Measurements from ENCODE around the gene CHPF. TPM values are rescaled to one million over a fixed set of nuclear protein-coding genes. Genes with fewer than 3 reads are reported as not detected.

Gene CHPF
- total RNA-seq, 1 donor from 2014 or later: 151 TPM

GRCh38 chr2:219565130-219566080, 21.8 kb upstream of the CHPF start:
- H4K20me1 ChIP-seq (ENCODE audit: insufficient read depth, low read length): peaks cover 29% of the 10 kb centered on the region
- no peak for DNase-seq (ENCODE audit: low read depth)
- H2AFZ ChIP-seq (ENCODE audit: low read depth, low read length): no peak overlapping the region
- Mint-ChIP-seq H3K4me3 (ENCODE audit: unreplicated experiment) (no peak overlapping the region), H3K36me3 (ENCODE audit: low read depth, unreplicated experiment) (peaks cover 37% of the 10 kb centered on the region), H3K27me3 (ENCODE audit: low read depth, unreplicated experiment) (no peaks in the 10 kb centered on the region), H3K27ac (ENCODE audit: unreplicated experiment) (no peak overlapping the region), H3K9me3 (ENCODE audit: unreplicated experiment) (no peaks in the 10 kb centered on the region), H3K4me1 (ENCODE audit: low read depth, unreplicated experiment) (peaks cover 10% of the 10 kb centered on the region)
- H3K9ac ChIP-seq (ENCODE audit: low read length): no peak overlapping the region
- peaks cover 8% of the 10 kb centered on the region for H3K36me3 ChIP-seq (ENCODE audit: insufficient read depth, low read length)
- no peak overlapping the region for H3K4me2 ChIP-seq (ENCODE audit: low read length)
- H3K27me3 ChIP-seq (ENCODE audit: insufficient read depth, low read length): no peaks in the 10 kb centered on the region
- no peak overlapping the region for H3K27ac ChIP-seq (ENCODE audit: low read depth, low read length)
- no peaks in the 10 kb centered on the region for H3K9me3 ChIP-seq (ENCODE audit: insufficient read depth, low read depth, low read length)
- TF ChIP-seq CTCF (IDR thresholded peaks at IDR 0.05; ENCODE audit: insufficient read depth, low read depth, low read length) (no peak), EZH2 (IDR thresholded peaks at IDR 0.05; ENCODE audit: insufficient read depth, low read length) (no peak)
- H3K4me1 ChIP-seq (ENCODE audit: insufficient read depth, low read length): peaks cover 7% of the 10 kb centered on the region
- no peak overlapping the region for H3K4me3 ChIP-seq (ENCODE audit: insufficient read depth, low read depth, low read length)
- H3K79me2 ChIP-seq (ENCODE audit: insufficient read depth, low read length): peaks cover 6% of the 10 kb centered on the region
- FAIRE-seq: no peak

- Histone ChIP-seq H3K4me3 (ENCODE audit: insufficient read depth, low read depth, low read length) (no peak overlapping the region), H3K79me2 (ENCODE audit: insufficient read depth, low read length) (no peaks in the 10 kb centered on the region), H3K9ac (ENCODE audit: low read length) (no peak overlapping the region), H3K36me3 (ENCODE audit: insufficient read depth, low read length) (no peaks in the 10 kb centered on the region), H2AFZ (ENCODE audit: low read depth, low read length) (no peak overlapping the region), H3K9me3 (ENCODE audit: insufficient read depth, low read depth, low read length) (no peaks in the 10 kb centered on the region), H4K20me1 (ENCODE audit: insufficient read depth, low read length) (peaks cover 18% of the 10 kb centered on the region), H3K4me2 (ENCODE audit: low read length) (no peak overlapping the region), H3K27me3 (ENCODE audit: insufficient read depth, low read length) (no peaks in the 10 kb centered on the region), H3K27ac (ENCODE audit: low read depth, low read length) (no peak overlapping the region), H3K4me1 (ENCODE audit: insufficient read depth, low read length) (no peaks in the 10 kb centered on the region)
- TF ChIP-seq EZH2 (IDR thresholded peaks at IDR 0.05; ENCODE audit: insufficient read depth, low read length) (no peak), CTCF (IDR thresholded peaks at IDR 0.05; ENCODE audit: insufficient read depth, low read depth, low read length) (no peak)
- FAIRE-seq: no peak
- Mint-ChIP-seq H3K4me3 (ENCODE audit: unreplicated experiment) (peak overlapping the region; percentile 54), H3K27ac (ENCODE audit: unreplicated experiment) (peak overlapping the region; percentile 30), H3K36me3 (ENCODE audit: low read depth, unreplicated experiment) (peaks cover 37% of the 10 kb centered on the region), H3K9me3 (ENCODE audit: unreplicated experiment) (no peaks in the 10 kb centered on the region), H3K27me3 (ENCODE audit: low read depth, unreplicated experiment) (no peaks in the 10 kb centered on the region), H3K4me1 (ENCODE audit: low read depth, unreplicated experiment) (peaks cover 10% of the 10 kb centered on the region)
- DNase-seq (ENCODE audit: low read depth): no peak
Measured at GRCh38 chr2:219563271-219563928, 19.8 kb upstream of the CHPF start.

Measured in astrocyte (in vitro differentiated cells and primary cell).